ENCODE results near the gene CUBN. TPM values are rescaled to one million over a fixed set of nuclear protein-coding genes. Genes with fewer than 3 reads are reported as not detected.

The CUBN gene
- polyA plus RNA-seq, 1 donor = 3.7 TPM

DNA sequence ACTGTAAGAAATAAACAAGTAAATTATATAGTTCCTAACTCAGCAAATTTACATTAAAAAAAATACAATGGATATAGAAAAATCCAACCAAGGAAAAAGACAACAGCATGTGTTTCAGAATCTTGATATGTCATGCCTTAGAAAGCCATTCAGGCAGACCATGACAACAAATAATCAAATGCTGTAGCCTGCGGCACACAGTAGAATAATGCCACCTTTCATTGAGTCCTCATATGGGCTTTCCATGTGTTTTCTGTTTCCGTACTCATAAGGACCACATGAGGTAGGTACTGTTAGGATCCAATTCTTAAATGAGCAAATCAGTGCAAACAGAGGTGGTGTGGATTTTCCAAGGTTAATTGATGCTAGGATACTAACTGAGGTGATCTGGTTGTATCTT lies 138.6 kb downstream of the CUBN start:
- no peak for DNase-seq (ENCODE audit: low read depth)

DNA sequence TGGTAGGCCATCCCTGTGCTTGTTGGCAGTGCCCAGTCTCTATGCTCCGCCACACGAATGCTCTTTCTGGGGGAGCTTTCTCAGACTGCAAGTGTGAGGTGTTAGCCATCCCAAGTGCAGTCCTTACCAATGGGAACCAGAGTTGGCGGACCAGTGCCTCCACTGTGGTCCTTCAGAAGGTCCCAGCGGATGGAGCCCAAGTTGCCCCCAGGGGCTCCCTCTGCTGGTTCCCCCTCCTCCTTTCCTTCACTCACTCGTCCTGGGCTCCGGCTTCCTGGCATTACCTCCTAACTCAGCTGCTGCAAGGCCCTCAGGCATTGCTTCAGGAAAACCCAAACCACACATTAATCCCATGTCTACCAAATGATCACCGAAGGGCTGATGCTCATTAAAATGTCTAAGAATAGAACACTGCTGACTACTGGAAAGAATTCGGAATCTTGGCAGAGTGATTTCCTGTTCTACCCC lies 139.8 kb downstream of the CUBN start:
- DNase-seq (ENCODE audit: low read depth) = no peak

DNA sequence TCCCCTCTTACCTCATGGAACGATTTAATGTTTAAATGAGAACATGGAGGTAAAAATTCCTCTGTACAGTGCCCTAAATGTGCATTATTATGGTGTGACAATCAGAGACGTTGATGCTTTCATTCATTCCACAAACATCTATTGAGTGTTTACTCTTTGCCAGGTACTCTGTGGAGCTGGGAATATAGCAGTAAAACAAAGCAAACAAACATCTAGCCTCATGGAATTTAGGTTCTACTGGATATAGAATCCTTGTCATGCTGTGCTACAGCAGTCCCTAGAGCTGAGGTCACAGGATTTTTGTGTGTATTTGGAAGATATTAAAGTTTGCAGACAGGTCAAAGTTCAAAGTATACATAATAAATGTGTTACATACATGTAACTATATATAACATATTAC lies 140.7 kb downstream of the CUBN start:
- no peak for DNase-seq (ENCODE audit: low read depth)

DNA sequence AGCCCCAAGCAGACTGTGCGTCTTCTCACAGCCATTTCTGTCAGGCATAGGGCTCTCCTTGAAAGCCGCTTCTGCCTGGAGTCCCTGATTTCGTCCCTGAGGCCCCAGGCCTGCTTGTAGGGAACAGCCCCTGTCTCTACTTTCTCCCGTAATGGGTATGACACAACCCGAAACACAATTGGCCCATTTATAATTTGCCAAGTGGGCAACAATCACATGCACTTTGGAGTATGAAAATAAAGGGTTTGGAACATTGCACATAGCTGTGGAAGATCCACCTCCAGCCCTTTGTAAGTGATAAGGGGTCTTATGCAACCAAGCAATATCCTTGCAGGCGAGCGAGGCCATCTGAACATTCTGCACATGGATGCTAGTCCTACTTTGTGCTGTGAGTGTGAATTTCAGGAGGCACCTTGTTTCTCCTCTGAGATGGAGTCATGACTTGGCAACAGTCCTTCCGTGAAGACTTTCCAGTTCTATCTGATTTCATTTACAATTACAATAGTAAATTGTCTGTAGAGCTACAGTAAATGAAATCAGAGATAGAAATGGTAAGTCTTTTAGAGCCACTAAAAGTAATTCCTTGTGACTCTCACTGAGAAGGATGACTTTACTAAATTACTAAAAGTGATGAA lies 141.5 kb downstream of the CUBN start:
- no peak for DNase-seq (ENCODE audit: low read depth)

DNA sequence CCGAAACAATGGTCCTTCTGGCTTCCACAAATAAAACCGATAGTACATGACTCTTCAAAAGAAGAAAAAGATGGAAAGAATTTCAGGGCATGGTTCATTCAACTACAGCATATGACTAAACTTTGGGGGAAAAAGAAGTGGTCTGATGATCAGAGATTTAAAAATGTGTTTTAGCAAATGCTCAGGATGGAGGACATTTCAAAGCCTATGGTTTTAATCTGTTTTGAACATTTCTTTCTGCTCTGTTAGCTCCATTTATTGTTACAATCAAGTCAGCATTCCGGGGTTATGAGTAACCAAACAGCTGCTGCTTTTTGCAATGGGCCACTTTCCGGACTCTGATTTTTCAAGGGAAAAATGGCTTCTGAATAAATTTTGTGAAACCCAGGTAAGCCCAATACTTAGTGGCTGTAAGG lies 142.4 kb downstream of the CUBN start:
- DNase-seq (ENCODE audit: low read depth) = no peak

DNA sequence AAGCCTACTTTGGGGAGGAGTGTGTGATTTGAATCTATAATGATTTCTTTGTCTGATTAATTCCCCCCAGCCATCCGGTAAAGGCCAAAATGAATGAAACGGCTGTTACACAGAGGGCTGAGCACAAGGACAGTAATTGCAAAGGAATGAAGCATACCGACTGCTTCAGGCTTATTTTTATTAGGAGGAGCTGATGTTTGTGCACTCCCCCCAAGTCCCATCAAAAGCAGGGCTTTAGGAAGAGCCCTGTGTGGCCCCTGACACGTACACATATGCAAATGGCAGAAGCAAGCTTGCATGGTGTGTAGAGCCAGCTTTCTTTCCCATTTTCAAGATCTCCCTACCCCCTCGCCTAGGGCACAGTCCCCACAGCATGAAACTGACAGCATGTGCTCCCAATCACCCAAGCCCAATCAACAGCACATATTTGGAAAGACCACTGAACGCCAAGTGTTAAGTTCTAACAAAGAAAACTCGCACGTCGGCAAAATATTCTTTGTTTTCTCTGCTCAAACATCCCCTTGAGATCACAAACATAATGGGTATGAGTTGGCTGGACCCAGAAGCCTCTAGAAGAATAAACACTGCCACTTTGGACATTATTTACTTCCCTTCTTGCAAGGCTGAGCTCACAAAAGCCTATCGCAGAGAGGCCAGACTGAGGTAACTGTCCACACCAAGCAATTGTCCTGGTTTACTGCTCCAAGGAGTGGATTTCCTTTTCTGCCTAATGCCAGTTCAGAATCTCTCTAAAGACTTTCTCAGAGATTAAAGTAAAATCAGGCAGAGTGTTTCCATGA lies 143.0 kb downstream of the CUBN start:
- DNase-seq (ENCODE audit: low read depth) = no peak

DNA sequence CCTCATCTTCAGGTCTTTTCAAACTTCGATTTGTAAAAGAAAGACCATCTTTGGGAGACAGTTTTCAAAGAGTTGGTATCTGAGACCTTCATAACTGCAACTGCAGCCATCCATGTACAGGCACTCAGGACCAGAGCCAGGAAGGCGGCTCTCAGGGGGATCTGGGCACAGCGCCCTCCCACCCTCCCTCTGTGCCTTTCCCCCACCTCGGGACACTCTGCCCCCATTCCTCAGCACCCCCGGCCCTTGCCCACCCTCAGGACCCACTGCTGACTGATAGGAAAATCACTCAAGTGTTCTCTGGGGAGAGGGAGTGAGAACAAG lies 143.6 kb downstream of the CUBN start:
- no peak for DNase-seq (ENCODE audit: low read depth)

DNA sequence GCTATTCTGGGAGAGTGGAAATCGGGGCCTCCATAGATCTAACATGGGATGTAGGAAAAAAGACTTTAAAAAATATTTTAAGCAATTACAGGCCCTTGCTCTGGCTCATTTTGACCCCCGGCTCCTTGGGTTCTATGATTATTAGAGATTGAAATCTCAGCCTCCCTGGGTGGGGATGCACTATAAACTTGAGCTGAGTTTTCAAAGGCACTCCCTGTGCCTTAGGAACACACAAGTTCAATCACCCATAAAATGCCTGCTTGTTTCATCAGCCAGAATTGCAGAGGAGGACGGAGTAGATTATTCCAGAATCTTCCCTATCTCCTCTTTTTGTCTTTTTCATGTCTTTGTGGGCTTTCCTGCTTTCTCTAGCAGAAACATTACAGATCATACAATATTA lies 145.4 kb downstream of the CUBN start:
- no peak for DNase-seq (ENCODE audit: low read depth)

DNA sequence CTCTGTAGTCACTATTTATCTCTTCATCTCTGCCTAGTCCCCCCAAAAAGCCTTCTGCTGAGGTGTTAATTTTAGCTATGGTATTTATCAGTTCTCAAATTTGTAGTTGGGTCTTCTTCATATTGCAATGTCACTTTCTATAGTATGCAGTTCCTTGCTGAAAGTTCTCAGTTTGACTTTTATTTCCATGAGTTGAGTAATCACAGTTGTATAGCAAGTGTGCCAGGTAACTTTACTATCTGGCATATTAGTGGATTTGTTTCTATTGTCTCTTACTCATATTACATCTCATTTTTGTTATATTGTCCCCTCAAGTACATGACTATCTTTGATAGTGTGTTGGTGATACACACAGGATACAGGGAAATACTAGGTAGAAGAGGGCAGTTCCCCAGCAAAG lies 152.8 kb downstream of the CUBN start:
- no peak for DNase-seq (ENCODE audit: low read depth)

DNA sequence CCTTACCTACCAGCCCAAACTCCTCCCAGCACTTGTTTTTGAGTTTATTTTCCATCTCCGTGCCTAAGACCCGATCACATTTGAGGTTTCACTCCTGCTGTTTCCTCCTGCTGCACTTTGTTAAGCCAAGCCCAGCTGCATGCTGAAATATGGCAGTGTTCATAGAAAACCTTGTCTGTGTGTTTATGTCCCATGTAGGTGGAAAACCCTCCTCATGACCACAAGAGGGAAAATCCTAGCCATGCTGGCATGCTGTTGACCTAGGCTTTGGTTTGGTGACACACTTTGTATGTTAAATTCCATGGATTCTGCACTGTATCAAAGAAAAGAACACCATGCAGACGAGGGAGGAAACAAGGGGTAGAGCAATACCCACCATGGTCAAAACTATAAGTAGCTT lies 154.4 kb downstream of the CUBN start:
- no peak for DNase-seq (ENCODE audit: low read depth)

DNA sequence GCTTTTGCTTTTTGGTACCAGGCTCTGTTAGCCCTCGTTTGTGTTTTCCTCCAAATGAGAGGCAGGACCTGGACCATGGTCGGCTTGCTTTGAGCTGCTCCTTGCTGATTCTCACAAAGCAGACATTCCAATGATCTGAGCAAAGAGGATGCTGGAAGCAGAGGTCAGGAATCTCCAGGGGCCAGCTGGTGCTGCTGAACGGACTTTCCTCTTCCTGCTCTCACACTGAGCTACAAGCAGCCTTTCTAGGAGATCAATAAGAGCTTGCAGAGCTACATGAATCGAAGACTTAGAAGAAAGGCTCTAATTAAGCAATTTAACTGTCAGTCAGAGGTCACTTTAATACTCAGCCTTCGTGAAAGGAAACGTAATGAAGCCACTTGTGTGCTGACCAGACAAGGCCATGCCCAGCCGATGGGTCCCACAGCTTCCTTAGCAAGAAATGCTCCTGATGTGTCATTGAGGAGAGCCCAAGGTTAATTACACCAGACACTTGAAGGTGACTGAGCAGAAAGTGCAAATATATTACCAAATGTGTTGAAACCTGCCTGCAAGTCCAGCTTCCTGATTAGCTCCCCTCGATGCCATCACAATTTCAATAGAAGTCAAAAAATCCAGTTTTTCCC lies 161.1 kb downstream of the CUBN start:
- no peak for DNase-seq (ENCODE audit: low read depth)

DNA sequence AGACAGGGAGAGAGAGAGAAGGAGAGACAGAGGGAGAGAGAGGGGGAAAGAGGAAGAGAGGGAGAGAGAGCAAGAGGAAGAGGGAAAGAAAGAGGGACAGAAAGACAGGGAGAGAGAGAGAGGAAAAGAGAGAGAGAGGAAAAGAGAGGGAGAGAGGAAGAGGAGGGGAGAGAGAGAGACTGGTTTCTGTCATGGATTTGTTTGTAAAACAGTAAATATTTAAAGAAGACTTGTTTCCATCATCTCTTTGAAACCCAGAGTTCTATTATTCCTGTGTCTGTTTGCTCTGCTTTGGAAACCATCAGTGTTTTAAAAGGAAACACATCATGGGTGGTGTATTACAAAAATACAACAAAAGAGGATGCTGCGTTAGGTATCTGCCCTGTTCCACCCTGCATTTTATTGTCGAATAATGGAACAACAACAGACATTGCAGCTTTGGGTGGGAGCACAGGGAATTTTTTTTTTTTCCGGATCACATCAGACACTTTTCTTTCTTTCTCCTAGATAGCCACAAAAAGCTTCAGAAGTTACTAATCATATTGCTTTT lies 161.7 kb downstream of the CUBN start:
- no peak for DNase-seq (ENCODE audit: low read depth)

DNA sequence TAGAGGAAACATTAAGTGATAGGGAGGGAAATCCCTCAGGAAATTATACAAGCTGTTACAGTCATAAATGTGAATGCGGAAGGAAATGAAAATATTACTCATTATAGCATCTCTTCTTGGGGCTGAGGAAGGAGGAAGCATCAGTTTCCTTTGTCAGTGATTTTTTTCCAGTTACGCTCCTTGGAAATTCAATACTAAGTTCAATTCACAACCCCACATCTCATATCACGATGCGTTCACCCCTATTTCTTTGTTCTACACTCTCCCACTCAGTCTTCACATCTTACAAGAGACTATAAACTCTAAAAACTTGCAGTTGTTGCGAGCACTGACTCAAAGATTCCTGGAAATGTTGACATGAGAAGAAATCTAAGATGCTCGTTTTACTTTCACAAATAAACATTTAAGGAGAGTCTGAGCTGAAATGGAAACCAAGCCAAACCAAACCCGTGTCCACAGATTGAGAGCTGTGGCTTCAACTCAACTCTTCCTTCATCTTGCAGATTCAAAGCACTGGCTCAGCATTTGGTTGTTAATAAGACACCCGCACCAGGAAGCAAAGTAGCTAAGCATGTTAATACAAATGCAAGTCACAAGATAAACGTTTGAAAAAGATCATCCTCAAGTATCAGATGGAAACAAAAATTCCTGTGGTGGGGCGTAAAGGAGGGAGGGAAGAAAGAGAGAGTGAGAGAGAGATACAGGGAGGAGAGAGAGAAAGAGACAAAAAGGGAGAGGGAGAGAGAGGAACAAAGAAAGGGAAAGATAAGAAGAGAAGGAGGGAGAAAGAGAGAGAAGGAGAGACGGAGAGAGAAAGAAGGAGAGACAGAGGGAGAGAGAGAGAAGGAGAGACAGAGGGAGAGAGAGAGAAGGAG lies 162.4 kb downstream of the CUBN start:
- no peak for DNase-seq (ENCODE audit: low read depth)

DNA sequence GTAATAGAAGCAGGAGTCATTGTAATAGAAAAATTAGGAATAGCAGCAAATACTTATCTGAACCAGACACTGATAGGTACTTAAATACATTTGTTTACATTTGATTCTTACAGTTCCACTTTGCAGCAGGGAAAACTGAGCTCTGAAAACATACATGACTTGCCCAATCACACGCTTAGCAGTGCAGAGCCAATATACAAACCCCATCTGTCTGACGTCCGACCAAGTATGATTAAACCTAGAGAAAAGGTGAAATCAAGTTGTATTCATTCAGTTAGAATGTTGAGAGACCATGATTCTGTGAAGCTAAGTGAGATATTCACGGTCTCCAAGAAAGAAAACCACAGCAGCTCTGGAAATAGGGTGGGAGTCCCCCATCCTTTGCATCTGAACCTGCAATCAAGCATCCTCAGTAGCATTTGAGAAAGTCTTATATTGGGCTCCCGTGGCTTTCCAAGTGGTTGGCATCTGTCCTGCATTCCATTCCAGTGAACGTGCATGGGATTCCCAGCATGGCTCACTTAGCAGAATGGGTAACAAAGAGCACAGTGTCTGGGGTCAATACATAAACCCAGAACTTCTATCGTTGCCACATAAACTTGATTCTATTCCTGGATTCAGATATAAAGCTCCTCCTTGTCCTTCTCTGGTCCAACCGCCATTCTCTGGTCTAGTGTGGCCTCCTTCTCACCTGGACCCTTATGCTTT lies 163.7 kb downstream of the CUBN start:
- no peak for DNase-seq (ENCODE audit: low read depth)

DNA sequence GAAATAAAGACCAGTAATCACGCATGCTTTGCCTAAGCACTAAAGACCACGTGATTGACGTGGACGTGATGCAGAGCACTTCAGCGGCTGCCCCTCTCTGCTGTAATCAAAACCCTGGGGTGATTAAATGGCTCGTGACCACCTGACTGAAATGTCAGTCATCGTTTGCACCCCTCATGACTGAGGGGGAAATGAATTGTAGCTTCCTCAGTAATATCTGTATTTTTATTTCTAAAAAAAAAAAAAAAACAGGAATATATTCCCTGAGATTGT lies 164.3 kb downstream of the CUBN start:
- DNase-seq (ENCODE audit: low read depth) = no peak

DNA sequence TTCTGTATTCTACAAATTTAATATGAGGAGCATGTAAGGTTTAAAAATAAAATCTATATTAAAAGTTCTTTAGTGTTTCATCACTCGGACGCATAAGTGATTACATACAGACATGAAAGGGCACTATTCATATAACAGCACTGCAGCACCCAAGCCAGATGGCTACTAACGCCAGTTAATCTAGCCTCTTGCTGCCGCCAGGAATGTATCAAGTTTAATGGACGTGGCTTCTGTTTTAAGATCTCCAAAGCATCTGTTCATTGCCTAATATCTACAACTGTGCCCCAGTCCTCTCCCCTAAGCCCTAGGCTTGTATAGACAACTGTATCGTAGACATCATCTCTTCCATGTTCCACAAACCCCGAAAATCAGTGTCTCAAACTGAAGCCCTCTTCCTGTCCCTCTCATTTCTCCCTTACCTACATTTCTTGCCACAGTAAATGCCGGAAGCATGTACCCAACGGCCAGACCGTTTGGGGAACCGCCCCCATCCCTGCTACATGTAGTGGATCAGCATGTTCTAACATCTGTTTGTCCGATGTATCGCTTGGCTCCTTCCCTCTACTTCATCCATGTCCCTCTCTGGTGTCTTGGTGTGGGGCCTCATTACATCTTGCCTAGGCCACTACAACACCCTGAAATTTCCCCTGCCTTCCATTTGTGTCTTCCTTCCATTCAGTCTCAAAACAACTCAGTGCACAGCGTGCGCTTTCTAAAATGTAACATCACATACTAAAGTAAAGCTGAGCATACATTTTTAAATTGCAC lies 164.9 kb downstream of the CUBN start:
- DNase-seq (ENCODE audit: low read depth) = no peak

DNA sequence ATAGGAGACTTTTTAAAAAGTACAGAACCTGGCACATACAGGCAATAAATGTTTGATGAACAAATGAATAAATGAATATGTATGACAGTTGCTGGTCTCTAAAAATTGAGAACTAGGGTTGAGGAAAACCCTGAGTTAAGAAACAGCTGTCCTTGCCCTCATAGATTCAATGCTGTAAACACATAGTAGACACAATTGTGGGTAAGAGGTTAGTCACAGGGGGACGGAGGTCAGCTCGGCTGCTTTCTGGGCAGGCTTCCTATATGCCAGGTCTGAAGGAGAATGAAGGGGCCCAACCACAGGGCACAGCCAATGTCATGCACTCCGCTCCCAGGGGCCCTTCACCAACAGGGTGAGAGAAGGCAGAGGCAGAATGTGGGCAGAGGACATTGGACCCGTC lies 169.1 kb downstream of the CUBN start:
- DNase-seq (ENCODE audit: low read depth) = no peak

DNA sequence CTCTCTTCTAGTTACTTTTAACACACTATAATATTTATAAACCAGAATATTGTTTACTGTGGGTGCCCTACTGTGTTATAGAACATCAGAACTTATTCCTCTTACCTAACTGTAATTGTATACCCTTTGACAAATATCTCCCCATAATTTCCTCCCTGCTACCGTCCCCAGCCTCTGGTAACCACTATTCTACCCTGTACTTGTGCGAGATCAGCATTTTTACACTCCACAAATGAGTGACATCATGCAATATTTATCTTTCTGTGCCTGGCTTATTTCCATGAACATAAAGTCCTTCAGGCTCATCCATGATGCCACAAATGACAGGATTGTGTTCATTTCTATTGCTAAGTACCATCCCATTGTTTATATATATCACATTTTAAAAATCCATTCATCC lies 172.6 kb downstream of the CUBN start:
- no peak for DNase-seq (ENCODE audit: low read depth)

DNA sequence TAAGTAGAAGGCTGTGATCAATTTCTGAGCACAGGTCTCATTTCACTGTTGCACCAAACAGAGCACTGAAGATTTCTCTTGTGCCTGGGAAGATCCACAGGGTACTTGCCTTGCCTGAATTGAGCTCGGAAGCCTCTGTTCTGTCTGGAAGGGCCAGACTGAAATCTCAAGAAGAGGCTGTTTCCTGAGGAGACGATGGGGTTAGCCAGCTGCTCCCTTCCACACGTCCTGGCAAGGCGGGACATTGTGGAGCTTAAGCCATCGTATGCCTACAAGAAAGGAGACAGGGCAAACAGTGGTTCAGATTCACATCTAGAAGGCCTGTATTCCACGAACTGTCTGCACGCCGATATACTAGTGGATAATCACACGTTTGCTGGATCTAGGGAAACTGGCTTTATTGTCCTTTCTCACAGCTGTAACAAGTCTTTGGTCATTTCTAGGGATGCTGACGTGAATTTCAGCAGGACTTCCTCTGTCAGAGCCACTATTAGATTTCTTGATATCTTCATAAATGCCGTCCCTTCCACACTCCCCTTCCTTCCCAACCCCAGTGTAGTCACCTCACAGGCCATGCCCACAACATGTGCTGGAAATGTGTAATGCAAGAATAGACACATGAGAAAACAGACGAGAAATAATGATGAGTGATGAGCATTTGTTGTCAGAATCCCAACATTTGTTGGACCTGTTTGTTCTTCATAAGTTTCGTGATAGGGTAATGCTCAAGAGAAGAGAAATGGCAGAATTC lies 175.2 kb downstream of the CUBN start:
- DNase-seq (ENCODE audit: low read depth) = no peak

DNA sequence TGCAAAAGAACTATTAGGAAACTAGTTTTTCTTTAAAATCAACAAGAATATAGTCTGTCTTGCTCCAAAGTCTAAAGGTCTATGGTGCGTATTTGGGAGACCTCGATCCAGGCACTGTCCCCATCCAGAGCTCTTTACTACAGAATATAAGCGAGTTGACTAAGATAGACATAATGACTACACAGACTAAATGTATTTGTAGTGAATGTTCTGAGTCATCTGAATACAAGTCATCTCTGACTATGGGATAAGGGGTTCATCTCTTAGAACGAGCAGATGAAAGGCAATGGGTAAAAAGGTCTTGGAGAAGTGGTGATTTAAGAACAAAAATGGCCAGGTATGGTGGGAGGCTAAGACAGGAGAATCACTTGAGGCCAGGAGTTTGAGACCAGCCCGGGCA lies 176.3 kb downstream of the CUBN start:
- DNase-seq (ENCODE audit: low read depth) = no peak

All from forelimb muscle (tissue), 1 donor.